ENCODE measurements around the gene CTSA. TPM values are rescaled to one million over a fixed set of nuclear protein-coding genes. Genes with fewer than 3 reads are reported as not detected.

Gene CTSA
- total and polyA plus RNA-seq, 9 of the 15 experiments (the other 6 are each of a cell fraction or from before 2014, with no cell fraction given), result 8.8 to 61.7 (median 28.3) TPM

DNA sequence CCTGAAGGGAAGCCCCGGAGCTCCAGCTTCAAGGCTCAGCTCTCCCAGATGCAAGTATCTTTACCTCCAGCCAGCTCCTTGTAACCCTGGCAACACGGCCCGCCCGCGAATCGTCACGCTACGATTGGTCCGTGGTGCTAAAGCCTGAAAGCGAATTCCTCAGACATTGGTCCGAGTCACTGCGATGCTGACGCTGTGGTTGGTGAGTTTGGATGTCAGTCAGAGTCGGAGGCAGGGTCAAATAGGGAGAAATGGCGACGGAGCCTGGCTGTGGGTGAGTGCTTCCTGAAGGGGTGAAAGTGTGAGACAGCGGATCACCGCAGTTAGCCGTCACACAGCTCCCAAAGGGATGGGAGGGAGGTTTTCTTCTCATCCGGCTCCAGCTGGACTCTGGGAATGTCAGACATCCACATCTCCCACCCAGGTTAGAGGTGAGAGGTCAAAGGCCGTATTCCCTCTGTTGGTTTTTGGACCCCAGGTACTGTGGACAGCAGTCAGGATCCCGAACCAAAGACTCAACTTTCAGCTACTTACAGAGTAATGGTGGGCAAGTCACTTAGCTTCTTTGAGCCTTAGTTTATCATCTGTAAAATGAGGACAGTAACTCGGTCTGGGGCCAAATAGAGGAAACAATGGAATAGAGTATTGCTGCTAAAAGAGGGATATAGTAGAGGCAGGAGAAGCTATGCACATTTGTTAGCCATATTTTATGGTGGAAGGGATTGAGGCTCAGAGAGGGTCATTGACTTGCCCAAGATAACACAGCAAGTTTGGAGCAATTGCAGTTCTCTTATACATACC is 9.9 kb upstream of the CTSA start, which contains the start of gene ZSWIM1 (continued):
- no peak for TF ChIP-seq CLOCK (CRISPR knock-in tag; IDR thresholded peaks at IDR 0.05; ENCODE audit: borderline replicate concordance)
- no peak for TF ChIP-seq ZZZ3 (IDR thresholded peaks at IDR 0.05)
- TF ChIP-seq ZNF316 (IDR thresholded peaks at IDR 0.05), result no peak
- TF ChIP-seq BACH1 (tag; IDR thresholded peaks at IDR 0.05), result no peak
- TF ChIP-seq SMAD1 (IDR thresholded peaks at IDR 0.05; ENCODE audit: low read depth, low read length, partially characterized antibody), result no peak
- TF ChIP-seq FOS (IDR thresholded peaks at IDR 0.05; ENCODE audit: extremely low read depth, insufficient read length), result peak; percentile 100
- no peak for TF ChIP-seq ZNF699 (CRISPR knock-in tag; IDR thresholded peaks at IDR 0.05; ENCODE audit: insufficient replicate concordance)
- TF ChIP-seq RBM22 (IDR thresholded peaks at IDR 0.05; ENCODE audit: low read depth, low read length, poor library complexity, severe bottlenecking), result peak; percentile 46
- TF ChIP-seq TAF1 (IDR thresholded peaks at IDR 0.05; ENCODE audit: control insufficient read depth, extremely low read depth, insufficient read depth, low read length, severe bottlenecking), result peak; percentile 98
- no peak for TF ChIP-seq RERE (CRISPR knock-in tag; IDR thresholded peaks at IDR 0.05; ENCODE audit: borderline replicate concordance)
- TF ChIP-seq, protein P1, sequence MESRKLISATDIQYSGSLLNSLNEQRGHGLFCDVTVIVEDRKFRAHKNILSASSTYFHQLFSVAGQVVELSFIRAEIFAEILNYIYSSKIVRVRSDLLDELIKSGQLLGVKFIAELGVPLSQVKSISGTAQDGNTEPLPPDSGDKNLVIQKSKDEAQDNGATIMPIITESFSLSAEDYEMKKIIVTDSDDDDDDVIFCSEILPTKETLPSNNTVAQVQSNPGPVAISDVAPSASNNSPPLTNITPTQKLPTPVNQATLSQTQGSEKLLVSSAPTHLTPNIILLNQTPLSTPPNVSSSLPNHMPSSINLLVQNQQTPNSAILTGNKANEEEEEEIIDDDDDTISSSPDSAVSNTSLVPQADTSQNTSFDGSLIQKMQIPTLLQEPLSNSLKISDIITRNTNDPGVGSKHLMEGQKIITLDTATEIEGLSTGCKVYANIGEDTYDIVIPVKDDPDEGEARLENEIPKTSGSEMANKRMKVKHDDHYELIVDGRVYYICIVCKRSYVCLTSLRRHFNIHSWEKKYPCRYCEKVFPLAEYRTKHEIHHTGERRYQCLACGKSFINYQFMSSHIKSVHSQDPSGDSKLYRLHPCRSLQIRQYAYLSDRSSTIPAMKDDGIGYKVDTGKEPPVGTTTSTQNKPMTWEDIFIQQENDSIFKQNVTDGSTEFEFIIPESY (CRISPR knock-in tag; IDR thresholded peaks at IDR 0.05), result no peak
- TF ChIP-seq YBX1 (IDR thresholded peaks at IDR 0.05), result no peak
- TF ChIP-seq HDAC6 (IDR thresholded peaks at IDR 0.05; ENCODE audit: low read depth, low read length), result no peak
- TF ChIP-seq DMBX1 (CRISPR knock-in tag; IDR thresholded peaks at IDR 0.05; ENCODE audit: borderline replicate concordance), result no peak
- TF ChIP-seq SLC30A9 (CRISPR knock-in tag; IDR thresholded peaks at IDR 0.05), result no peak

All from K562 (cell line).